ENCODE data around the gene CELF4.

The CELF4 gene

DNA sequence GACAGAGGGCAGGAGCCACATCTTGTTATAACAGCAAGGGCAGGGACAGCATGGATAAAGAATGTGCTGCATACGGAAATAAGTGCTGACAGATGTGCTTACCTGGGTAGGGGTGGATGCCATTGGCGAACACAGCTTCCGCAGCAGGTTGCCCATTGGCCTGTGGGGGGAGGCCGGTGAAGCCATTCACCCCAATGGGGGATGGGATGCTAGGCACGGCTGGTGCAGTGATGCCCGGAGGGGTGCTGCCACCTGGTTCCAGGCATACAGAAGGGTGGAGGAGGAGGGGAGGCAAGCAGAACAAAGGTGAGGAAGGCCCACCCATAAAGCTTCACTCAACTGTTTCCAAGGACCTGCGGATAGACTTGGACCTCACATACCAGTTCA, 294.9 kb downstream of the CELF4 start:
- no peak for DNase-seq

DNA sequence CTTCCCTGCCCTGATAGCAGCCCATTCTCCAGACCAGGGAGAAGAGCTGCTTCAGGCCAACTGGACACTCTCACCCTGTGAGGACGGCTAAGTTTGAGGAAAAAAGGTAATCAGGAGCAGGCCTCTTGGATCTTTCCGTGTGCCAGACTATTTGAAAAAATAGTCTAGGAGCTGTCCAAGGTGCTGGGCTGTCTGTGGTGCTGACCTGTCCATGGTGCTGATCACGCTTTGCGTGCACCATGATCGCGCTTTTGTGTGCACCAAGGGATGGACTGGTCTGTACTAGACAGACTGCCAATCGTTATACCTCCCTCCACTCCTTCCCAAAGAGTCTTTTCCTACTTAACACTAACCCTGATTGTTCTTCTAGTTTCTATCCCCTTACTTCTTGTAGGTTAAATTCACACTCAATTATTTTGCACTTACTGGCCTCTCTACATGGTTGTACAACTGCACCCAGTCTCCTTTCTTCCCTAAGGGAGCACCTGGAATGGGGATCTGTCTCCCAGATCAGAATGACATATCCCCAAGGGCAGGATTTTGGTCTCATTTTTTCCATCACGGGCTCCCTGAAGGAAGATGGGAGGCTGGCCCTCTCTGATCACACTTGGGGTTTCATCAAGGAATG, 295.4 kb downstream of the CELF4 start:
- DNase-seq, result no peak

DNA sequence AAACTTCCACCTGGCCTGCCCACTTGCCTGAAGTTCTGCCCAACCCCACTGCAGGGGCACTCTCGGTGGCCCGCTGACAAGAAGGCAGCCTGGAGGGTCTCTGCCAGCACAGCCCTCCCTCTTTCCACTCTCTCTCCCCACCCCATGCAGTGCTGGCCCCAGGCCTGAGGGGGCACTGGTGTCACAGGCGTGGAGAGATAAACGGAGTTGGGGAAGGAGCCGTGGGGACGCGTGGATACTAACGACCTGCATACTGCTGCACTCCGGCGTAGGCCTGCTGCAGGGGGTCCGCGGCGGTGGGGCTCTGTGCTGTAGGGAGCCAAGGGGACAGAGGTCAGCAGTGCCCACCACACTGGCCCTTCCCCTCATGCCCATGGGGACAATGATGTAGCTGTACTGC, 299.3 kb downstream of the CELF4 start:
- DNase-seq, result no peak

DNA sequence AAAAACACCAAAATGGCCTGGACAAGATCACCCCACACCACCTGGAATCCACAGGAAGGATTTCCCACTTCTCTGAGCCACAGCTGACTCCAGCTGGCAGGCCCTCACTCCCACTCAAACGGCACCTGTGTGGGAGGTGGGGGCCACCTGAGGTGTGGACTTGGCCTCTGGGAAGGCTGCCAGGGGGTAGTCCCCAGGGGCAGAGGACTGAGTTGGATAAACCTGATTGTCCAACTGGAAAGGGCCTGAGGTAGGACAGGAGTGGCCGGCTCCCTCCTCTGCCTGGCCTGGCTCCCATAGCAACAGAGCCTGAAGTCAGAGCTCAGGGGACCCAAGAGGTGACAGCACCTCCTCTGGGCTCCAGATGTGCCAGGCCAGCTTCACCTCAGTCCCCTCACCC, 300.2 kb downstream of the CELF4 start:
- no peak for DNase-seq

DNA sequence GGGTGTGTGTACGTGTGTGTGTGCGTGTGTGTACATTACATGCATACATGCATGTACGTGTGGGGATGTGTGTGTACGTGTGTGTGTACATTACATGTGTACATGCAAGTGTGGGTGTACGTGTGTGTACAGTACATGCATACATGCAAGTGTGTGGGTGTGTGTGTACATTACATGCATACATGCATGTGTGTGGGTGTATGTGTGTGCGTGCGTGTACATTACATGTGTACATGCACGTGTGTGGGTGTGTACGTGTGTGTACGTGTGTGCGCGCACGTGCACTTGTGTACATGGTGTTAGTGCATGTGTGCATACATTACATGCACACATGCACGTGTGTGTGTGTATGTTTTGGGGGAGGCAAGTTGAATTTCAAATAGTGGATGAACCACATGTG, 300.6 kb downstream of the CELF4 start:
- DNase-seq, result no peak

DNA sequence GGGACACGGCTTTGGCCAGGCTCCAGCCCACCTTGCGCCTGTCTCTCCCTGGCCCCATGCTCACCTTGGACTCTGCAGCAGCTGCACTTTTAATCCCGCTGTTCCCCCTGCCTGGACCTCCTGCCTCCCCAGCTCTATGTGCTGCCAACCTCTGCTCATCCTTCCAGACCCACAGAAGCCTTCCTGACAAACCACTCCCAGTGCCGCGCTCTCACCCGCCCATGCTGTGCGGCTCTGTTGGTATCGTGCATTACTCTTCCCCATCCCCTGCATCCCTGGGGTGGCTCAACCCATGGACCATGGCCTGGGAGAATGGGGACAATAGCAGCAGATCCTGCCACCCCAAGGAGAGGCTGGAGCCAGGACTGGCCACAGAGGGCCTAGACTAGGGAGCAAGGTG, 303.6 kb downstream of the CELF4 start:
- DNase-seq, result no peak

DNA sequence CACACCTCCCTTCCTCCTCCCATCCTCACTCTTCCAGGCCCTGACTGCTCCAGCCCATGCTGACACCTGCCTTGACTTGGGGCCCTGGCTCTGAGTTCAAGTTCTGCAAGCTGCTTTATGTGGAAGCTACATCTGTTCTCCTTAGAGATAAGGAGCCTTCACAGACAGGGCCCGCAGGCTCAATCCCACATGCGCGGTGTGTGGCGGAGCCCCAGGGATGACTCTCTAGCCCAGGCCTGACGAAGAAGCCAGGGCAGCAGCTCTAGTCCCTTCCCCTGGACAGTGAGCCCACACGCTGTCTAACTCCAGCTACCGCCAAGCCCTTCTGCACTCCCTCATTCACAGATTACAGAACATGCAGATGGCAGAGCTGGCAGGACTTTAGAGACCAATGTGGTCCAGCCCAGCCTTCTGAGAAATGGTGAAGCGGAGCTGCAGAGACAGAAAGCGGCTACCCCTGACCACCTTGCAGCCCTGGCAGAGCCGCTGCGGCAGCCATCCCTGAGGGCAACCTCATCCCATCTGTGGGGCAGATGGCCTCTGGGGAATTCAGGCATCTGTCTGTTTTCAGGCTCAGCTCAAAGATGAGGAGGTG, 304.3 kb downstream of the CELF4 start:
- DNase-seq, result no peak

DNA sequence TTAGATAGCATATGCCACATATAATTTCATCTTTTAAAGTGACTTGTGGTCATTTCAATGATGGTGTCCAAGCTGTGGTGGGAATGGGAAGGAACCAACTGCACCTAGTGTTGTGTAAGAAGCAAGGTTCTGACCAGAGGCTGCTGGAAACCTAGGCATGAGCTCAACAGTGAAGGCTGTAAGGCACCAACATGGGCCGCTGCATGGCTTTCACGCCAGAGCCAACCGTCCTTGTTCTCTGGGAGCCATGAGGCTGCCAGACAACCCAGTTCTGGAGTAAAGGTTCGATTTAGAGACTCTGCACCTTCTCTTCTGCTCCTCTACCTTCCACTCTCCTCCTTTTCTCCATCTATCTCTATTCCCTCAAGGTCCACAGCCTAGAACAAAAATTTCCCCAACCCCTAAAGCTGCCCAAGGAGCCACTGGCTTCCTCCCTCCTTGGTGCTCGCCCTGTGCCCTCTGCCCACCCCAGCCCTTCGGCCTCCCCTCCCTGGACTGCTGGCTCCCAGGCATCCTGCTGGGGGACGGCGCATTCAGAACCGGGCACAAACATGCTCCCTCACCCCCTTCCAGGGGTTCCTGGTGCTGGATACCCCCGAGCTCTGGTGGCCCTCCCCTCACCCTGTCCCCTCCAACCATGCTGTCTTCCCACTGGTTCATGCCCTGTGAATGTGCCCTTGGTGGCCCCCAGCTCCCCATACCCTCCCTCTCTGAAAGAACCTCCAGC, 305.1 kb downstream of the CELF4 start:
- no peak for DNase-seq

DNA sequence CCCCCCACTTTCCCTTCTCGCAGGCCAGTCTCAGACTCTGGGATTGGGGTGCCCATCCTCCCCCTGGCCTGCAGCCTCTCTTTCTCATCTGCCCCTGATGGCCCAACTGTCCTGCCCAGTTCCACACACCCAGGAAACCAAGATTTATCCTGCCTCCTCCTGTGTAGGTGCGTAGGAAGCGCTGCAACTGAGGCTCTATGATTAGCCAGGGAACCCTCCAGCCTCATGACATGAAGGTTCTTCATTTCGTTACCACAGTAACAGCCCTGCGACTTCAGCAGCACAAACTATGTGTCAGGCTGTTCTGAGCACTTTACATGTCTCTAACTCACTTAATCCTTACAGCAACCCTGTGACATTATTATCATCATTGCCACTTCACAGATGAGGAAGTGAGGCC, 305.9 kb downstream of the CELF4 start:
- no peak for DNase-seq

DNA sequence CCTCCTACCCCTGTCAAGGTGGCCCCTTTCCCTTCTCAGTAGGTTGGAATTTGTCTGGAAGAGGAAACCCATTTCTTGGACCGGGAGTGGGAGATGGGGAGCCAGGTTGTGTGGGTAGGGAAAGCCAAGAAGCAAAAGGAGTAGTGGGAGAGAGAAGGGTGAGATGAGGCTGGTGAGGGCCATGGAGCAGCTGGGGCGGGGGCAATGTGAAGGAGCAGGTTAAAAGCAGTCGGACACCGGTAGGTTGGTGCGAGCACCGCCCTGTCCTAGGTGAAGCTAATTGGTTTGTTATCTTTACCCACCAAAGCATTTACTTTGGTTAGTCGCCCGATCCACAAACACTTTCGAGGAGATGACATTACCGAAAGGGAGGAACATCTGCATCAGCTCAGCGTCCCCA, 306.8 kb downstream of the CELF4 start:
- DNase-seq, result no peak

DNA sequence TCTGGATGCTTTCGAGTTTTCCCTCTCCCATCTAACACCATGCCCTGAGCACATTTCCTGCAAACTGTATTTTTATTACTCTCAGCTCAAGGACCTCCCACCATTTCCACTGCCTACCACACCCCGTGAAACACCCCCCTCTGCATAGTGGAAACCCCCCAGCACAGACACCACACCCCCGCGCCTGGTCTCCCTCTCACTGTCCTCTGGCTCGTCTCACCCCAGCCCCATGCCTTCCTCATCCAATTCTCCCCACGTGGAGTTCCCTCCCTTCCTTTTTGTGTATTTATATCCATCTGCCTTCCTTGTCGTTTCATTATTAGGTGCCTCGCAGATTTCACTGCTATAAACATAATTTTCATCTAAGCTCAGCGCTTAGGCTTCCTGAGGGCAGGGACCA, 307.5 kb downstream of the CELF4 start:
- DNase-seq, result no peak

DNA sequence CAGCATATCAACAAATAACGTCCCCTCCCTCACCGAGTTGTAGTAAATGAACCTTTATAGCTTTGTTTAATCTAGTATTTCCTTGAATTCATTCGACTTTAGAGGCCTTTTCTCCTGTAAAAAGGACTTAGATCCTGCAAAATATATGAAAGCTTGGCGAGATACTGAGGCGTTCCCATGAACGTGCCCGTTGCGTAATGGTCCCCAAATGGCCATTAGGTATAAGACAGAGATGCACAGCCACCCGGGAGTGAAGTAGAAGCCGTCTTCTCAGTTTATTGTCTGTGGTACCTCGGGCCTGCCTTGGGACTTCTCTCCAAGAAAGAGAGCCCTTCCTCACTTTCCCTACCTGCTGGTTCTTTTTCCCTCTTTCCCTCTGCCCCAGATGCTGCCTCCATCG, 310.6 kb downstream of the CELF4 start:
- DNase-seq, result no peak

DNA sequence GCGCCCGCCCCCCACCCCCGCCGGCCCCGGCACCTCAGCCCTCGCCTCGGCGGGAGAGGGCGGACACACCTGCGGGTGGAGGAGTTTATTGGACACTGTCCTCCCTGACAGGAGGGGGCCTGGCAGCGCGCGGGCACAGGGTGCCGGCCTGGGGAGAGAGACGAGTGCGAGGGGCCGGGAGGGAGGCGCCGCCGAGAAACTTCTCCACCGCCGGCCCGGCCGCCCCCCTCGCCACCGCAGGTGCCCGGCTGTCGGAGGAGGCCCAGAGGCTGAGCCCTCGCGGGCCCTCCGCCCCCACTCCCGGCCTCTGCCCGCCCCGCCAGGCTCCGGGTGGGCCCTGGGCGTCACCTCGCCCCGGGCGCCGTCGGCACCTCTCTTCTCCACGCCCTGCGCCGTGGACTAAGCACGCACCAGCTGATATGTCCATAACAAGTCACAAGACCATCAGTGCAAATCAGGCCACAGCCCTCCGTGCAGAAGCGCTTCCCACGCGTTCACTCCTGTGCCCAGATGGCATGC, 311.3 kb downstream of the CELF4 start:
- DNase-seq, result no peak

DNA sequence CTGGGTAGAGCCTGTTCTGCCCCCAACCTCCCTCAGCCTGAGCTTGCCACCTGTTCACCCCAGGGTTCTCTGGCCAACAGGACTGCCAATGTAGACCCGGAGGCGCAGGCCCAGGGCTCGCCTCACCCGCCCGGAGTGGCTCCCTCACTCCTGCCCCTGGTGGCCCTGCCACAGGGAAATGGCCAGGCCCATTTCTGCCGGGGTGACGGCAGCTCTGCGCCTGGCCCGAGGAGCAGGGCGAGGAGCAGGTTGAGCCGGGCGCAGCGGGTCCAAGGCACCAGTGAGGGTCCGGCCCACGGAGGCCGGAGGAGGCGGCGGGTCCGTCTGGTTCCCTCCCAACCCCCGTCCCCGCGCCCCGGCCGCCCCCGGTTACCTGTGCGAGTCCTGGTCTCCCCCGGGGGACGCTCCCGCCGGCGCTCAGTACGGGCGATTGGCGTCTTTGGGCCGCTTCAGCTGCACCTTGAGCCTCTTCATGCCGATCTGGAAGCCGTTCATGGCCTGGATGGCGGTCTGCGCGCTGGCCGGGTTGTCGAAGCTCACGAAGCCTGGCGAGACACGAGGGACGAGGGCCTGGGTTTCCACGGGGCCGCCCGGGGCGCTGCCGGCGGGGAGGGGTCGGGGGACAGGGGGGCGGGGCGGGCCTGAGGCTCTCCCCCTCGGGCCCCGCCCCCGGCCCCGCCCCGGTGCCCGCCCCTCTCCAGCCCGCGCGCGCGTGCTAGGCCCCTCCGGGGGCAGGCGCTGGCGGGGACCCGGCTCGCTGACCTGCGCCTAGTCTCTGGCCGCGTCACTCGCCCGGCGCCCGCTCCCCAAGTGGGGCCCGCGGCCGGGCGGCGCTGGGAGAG, 312.0 kb downstream of the CELF4 start:
- DNase-seq, result no peak

DNA sequence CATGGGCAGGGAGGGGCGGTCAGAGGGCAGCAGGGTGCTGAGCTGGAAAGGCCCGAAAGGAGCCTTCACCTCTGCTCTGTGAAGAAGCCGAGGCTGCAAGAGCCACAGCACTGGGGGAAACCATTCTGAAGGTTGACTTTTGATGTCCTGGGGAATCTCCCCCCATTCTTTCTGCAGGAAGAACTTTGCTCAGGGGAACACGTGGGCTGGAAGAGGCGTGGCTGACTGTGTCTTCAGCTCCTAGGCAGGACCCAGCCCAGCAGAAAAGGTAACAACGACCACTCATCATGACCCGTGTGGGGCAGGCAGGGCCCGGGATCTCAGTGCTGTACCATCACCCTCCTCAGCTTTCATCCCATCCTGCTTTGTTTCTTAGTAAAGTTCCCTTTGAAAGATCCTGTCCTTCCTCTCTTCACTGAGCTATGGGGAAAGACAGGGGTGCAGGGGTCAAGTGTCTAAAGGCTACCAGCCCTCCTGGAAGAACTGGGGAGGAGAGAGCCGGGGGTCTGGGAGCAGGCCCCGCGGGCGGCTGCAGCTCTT, 312.7 kb downstream of the CELF4 start:
- no peak for DNase-seq

DNA sequence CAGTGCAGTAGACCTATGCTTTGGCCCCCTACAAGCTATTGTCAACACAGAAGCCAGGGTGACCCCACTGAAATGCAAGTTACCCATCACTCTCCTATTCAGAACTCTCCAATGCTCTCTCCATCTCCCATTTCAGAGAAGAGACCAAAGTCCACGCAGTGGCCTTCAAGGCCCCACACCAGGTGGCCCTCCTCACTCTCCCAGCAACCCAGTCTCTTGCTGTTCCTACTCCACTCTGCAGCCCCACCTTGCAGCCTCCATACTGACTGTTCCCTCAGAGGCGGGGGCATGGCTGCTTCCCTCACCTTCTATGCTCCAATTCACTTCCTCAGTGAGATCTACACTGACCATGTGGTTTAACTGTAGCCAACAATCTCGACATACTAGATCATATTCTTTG, 313.3 kb downstream of the CELF4 start:
- no peak for DNase-seq

DNA sequence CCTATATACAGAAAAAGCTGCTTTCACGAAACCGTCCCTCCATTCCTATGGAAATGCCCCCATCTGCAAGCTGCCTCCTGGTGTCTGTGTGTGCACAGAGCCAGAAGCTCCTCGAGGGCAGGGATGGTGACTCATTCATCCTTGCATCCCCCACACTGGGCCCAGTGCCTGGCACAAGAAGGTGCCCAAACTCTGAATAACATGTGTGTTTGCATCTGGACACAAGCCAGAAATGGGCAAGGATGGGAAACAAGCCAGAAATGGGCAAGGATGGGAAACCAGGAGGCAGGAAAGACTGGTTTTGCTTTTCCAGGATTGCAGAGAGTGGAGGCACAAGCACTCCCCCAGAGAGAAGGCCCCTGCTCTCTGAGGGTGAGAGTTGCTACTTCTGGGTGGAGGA, 313.9 kb downstream of the CELF4 start:
- no peak for DNase-seq

DNA sequence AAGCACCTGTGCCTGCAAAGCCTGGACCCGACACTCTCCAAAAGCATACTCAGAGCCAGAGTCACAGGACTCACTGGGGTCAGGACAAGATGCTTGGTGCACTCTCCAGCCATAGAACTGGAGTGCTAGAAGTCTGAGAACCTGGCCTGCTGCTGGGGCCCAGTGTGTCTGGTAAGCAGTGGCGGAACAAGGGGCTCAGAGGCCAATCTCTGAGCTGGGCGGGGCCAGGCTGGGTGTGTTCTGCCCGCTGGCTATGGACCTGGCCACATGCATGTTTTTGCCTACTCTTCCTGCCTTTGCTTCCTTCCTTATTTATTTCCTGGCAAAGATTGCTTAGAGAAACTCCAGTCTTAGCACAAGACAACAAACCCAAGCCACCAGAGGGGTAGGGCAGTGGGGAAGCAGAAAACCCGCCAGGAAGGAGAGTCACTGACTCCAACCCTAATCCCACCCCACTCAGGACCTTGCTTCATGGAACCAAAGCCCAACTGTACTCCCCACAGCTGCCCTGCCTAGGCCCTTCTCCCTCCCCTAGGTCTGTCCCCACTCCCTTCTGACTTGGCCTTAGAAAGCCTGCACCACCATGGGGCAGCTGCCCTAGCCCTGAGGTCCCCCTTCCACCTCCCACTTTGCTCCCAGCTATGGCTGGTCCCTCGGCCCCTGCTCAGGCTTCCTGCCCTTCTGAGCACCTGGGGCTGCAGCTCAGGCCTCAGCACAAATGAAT, 315.5 kb downstream of the CELF4 start:
- no peak for DNase-seq

DNA sequence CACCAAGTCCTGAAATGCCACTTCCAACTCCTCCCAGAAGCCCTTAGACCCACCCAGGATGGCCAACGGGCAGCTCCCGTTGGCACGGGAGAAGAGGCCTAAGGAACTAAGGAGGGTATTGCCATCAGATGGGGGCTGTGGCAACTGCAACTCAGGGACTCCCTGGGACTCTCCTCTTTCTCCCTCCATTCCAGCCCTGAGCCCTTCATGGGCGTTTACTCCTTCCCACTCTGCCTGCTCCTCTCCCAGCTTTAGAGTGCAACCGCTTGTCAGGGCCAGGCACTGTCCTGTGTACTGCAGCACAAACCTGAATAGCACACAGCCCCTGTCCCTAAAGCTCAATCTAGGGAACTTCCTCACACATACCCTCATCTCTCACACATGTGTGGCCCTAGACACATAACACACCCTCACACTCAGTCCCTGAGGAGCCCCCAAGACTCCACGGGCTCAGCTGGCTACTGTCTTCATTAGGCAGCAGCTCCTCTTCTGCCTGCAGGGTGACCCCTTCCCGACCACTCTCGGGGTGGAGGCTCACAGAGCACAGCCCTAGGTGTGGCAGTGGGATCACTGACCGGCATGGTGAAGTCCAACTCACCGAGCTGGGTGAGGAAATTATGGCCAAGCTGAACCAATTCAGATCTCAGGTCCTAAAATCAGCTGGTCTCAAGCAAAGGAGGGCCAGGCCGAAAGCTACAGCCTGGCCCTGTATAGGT, 316.3 kb downstream of the CELF4 start:
- DNase-seq, result no peak

DNA sequence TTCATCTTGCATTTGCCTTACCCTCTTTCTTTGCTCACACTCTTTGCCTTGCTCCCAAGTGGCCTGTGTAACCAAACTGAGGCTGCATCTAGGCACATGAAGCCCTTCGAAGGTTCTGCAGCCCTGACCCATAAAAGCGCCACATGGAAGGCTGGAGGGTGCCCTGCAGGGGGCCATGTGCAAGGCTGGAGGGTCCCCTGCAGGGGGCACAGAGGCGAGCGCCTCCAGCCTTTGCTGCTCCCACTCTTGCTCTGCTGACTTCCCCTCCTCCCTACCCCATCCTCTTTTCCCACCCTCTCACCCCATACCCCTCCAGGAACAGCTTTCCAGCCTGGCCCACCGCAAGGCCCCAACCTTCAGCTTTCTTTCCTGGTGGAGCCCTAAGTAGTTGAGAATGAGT, 317.3 kb downstream of the CELF4 start:
- no peak for DNase-seq

DNA sequence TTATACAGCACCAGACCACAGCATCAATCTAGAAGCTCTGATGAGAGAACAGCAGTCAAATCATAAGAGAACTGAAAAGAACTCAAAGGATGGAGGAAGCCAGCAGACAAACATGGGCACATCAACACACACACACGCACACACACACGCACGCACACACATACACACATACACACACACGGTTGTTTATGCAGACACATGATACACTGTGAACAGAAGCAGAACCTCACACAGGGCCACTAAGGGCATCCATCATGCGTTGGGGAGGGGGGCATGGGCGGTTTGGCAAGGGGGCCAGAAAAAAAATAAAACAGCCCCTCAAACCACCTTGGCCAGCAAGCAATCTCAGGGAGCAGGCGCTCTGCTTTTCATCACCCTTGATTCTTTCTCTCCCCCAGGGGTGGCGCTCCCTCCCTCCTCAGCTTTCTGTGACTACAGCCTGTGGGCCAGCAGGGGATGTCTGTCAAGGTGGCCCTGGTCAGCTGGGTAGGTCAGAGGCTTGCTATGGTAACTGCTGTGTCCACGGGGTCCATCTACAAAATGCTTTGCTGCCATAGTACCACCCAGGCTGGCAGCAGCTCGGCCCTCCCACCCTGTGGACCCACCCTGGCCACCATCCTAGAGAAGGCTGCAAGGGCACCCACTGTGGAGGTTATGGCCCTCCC, 318.0 kb downstream of the CELF4 start:
- no peak for DNase-seq

Data from NCI-H748 treated with DMSO at 0.1 percent for 48 hours (cell line).